Transverse colon (tissue), 4 donors: ENCODE measurements around the gene SLC39A8. TPM values are rescaled to one million over a fixed set of nuclear protein-coding genes. Genes with fewer than 3 reads are reported as not detected.
"Not testable (repeated sequence)": the region's sequence is repeated elsewhere in the genome, so short reads cannot be mapped to it uniquely, and the experiment has no call there.

Source experiments
- DNase-seq: peaks from one replicate; pipeline ENCODE4 v3.0.0-alpha.2; 2019
- H3K27ac ChIP-seq, 4 donors: fragments of 200-600 bp; sonication (generic); 2 replicates each; pipeline ENCODE4 v1.5.1; 2016 to 2018; ENCODE audit warnings: inconsistent platforms in 4 of 4
- H3K27me3 ChIP-seq: fragments of 200-600 bp; sonication (generic); 2 replicates; pipeline ENCODE4 v1.5.1; 2017; ENCODE audit warnings: inconsistent platforms
- H3K36me3 ChIP-seq, 4 donors: fragments of 200-600 bp; sonication (generic); 2 replicates each; pipeline ENCODE4 v1.5.1; 2017 to 2019; ENCODE audit warnings: inconsistent platforms in 4 of 4
- H3K4me1 ChIP-seq, 4 donors: fragments of 200-600 bp; sonication (generic); 2 replicates each; pipeline ENCODE4 v1.5.1; 2017 to 2020; ENCODE audit warnings: inconsistent platforms in 4 of 4
- H3K4me3 ChIP-seq, 4 donors: fragments of 200-600 bp; sonication (generic); 1 replicate in 1 of 4; 2 replicates in 3 of 4; pipeline versions ENCODE4 v1.5.1 to v1.6.1; 2017 to 2019; ENCODE audit warnings: inconsistent platforms in 4 of 4
- H3K9me3 ChIP-seq, 2 donors: fragments of 200-600 bp; sonication (generic); 2 replicates each; pipeline ENCODE4 v1.5.1; 2017 to 2019; ENCODE audit warnings: inconsistent platforms in 2 of 2
- CTCF ChIP-seq, 5 experiments: fragments of 200-600 bp in 3 of 5; fragments of 450-650 bp in 2 of 5; sonication (generic) in 3 of 5; IDR thresholded peaks; 1 replicate in 2 of 5; 2 replicates in 3 of 5; pipeline ENCODE4 v1.5.1; 2016 to 2017; ENCODE audit warnings: antibody characterized with exemption in 5 of 5, inconsistent platforms in 3 of 5, mild to moderate bottlenecking in 2 of 5, moderate library complexity in 1 of 5
- EP300 ChIP-seq: sonication (generic); formaldehyde crosslinking; IDR thresholded peaks from one replicate; pipeline ENCODE4 v1.6.1; 2017; ENCODE audit warnings: antibody characterized with exemption, low read depth
- POLR2A ChIP-seq: fragments of 450-650 bp; IDR thresholded peaks from one replicate; pipeline ENCODE4 v1.6.1; 2016; ENCODE audit warnings: antibody characterized with exemption, mild to moderate bottlenecking, moderate library complexity
- POLR2AphosphoS5 ChIP-seq, 3 donors: sonication (generic); formaldehyde crosslinking; IDR thresholded peaks; one replicate each; pipeline ENCODE4 v1.6.1; 2016; ENCODE audit warnings: antibody characterized with exemption in 3 of 3
- WGBS, 2 donors: methylation state at CpG; one replicate each; pipeline ENCODE4 v1.1.5; 2018; ENCODE audit warnings: low coverage in 1 of 2; 5-methylcytosine and 5-hydroxymethylcytosine counted together
- in situ Hi-C, 4 donors: fragments of 200-750 bp; cut with MboI; loops; one replicate each; pipeline versions ENCODE4 v1.15.0 to v1.15.1; 2017; ENCODE audit warnings: low sequenced_read_pairs in 3 of 4, low pct_ligation_motif_present in 1 of 4, low pct_unique_long_range_greater_than_20kb in 1 of 4
- intact Hi-C: fragments of 100-400 bp; cut with DNase I; formaldehyde crosslinking; loops from one replicate; pipeline ENCODE4 v1.15.1; 2023; ENCODE audit warnings: low total_unique reads
- total RNA-seq, 4 donors: library from RNA; depleted of rRNA; stranded (reverse); fragments of >200 nt; gene quantifications; one replicate each; pipeline ENCODE4 v1.1.0, GENCODE V29; 2016

SLC39A8 gene
- total RNA-seq, 4 donors from 2014 or later = 21.7 to 83.8 (median 42.6) TPM

- no peaks in the 10 kb centered on the region for H3K27me3 ChIP-seq
- no peaks in the 10 kb centered on the region for H3K36me3 ChIP-seq
- intact Hi-C loops = no loop called here
- H3K27ac ChIP-seq = no peak overlapping the region
- H3K9me3 ChIP-seq = no peaks in the 10 kb centered on the region
- in situ Hi-C loops = no loop called here
- H3K4me1 ChIP-seq = no peaks in the 10 kb centered on the region
- no peak for DNase-seq
- TF ChIP-seq CTCF (IDR thresholded peaks at IDR 0.05) (no peak), POLR2A (no peak), POLR2AphosphoS5 (IDR thresholded peaks at IDR 0.05) (no peak), EP300 (no peak)
- no peak overlapping the region for H3K4me3 ChIP-seq
These were observed 50.0 kb downstream of the SLC39A8 start for GRCh38 chr4:102295153-102295862.

- no peak overlapping the region for H3K4me3 ChIP-seq
- DNase-seq = no peak
- H3K27ac ChIP-seq = no peak overlapping the region
- no peaks in the 10 kb centered on the region for H3K27me3 ChIP-seq
- in situ Hi-C loops = no loop called here
- intact Hi-C loops = no loop called here
- TF ChIP-seq CTCF (IDR thresholded peaks at IDR 0.05) (no peak), POLR2AphosphoS5 (IDR thresholded peaks at IDR 0.05) (no peak)
- H3K36me3 ChIP-seq = peaks cover 0 to under 1% (median 0%) of the 10 kb centered on the region in 4 donors
- H3K9me3 ChIP-seq = no peaks in the 10 kb centered on the region
- no peaks in the 10 kb centered on the region for H3K4me1 ChIP-seq
These were observed 56.8 kb downstream of the SLC39A8 start for GRCh38 chr4:102288497-102288896.

DNA sequence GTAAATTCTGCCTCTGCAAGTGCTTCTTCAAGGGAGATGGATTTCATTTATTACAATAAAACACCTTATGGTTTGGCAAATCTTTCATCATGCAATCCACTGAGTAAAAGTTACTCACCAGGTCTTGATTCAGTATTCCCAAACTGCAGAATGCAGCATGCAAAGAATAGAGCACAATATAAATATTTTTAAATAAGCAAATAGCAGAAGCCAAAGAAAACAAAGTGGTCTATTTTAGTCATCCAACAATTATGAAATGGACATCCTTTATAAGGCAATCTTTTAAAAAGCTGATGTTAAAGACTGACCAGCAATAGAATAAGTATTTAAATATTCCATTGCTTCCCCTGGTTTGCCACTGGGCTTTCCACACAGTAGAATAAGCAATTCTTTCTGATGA, 59.5 kb downstream of the SLC39A8 start:
- H3K36me3 ChIP-seq = peaks cover 0 to 3% (median 0%) of the 10 kb centered on the region in 4 donors
- no peaks in the 10 kb centered on the region for H3K9me3 ChIP-seq
- no peak overlapping the region for H3K27ac ChIP-seq
- H3K27me3 ChIP-seq = no peaks in the 10 kb centered on the region
- TF ChIP-seq POLR2AphosphoS5 (IDR thresholded peaks at IDR 0.05) = no peak
- TF ChIP-seq POLR2A = no peak
- TF ChIP-seq EP300 = no peak
- TF ChIP-seq CTCF (IDR thresholded peaks at IDR 0.05) = no peak
- intact Hi-C loops (no loop called here), in situ Hi-C loops (no loop called here)
- no peak for DNase-seq
- no peak overlapping the region for H3K4me3 ChIP-seq
- no peaks in the 10 kb centered on the region for H3K4me1 ChIP-seq

DNA sequence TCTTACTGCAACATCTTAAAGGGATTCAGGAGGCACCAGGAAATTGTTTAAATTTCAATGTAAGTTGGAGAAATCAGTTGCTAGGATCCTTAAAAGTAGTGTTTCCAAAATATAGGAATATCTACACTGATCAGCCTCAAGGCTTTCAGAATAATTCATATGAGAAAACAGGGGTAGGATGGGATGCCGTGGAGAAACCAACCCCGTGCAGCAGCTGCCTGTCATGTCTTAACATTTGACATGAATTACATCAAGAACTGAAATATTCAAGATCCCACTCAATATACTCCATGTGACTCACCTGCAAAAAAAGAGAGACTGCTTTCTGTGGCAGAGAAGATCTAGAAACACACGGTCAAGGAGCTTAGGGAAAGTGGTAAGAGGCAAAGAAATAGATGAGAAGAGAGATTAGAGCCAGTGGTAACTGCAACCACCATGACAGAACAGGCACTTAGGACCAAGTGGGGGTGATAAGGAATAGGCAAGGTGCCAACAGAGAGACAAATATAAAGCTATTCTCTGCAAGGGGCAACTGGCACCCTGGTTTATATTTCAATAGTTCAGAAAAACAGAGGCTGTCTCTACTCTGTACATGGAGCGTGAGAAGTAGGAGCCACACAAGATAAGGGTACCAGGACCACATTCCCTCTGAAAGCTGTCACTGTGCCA, 64.0 kb downstream of the SLC39A8 start:
- peaks cover 0 to 3% (median 0%) of the 10 kb centered on the region in 4 donors for H3K36me3 ChIP-seq
- in situ Hi-C loops (no loop called here), intact Hi-C loops (no loop called here)
- H3K4me3 ChIP-seq = no peak overlapping the region
- TF ChIP-seq CTCF (IDR thresholded peaks at IDR 0.05) (no peak), POLR2A (no peak), EP300 (no peak), POLR2AphosphoS5 (IDR thresholded peaks at IDR 0.05) (no peak)
- no peaks in the 10 kb centered on the region for H3K4me1 ChIP-seq
- no peak for DNase-seq
- H3K9me3 ChIP-seq = no peaks in the 10 kb centered on the region
- H3K27me3 ChIP-seq = no peaks in the 10 kb centered on the region
- no peak overlapping the region for H3K27ac ChIP-seq
- 80 to 86% methylated on average over 4 of the region's 4 CpGs for WGBS, 2 donors

- intact Hi-C loops, H3K27me3 ChIP-seq, H3K9me3 ChIP-seq, H3K36me3 ChIP-seq, H3K4me1 ChIP-seq, H3K27ac ChIP-seq, DNase-seq, H3K4me3 ChIP-seq, in situ Hi-C loops: not testable (repeated sequence)
- 99% methylated on average over 8 of the region's 9 CpGs; no CpG with 5 or more reads in 1 of the 2 donors for WGBS, 2 donors
These were observed 72.0 kb downstream of the SLC39A8 start for GRCh38 chr4:102273317-102273716.
